ENCODE results near the gene RAB36.

The RAB36 gene

DNA sequence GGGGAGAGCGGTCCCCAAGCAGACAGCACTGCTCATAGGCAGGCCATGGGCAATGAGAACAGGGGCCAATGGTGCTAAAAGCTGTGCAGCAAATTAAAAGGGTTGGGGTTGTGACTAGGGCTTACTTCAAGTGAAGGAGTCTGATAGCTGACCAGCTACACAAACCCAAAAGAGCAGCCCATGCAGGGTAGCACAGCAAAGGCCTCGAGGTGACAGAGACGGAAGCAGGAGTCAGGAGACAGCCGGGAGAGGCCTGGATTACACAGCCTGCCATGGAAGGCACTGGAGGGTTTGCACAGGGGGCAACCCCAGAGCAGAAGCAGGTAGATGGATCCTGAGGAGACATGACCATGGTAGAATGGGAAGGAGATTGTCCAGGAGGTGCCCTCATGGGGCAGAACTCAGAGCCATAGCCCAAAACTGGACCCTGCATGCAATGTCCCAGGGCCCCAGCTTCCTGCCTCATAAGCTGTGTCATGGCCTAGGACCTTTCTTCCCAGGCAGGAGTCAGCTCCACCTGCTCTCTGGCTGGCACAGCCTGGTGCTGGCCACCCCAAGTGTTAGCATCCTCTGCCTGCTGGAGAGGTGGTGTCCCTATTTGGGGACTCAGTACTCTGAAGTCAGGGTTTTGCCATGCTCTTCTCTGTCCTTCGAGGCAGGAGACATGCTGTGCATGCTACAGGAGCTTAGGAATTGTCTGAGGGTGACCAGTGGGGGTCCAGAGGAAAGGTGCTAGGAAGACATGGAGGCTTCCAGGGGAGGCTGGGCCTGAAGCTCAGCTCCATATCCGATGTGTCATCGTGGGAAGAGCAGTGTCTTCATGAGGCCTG, 36.8 kb upstream of the RAB36 start:
- no peak for DNase-seq (ENCODE audit: low read depth in 2 of 2)

DNA sequence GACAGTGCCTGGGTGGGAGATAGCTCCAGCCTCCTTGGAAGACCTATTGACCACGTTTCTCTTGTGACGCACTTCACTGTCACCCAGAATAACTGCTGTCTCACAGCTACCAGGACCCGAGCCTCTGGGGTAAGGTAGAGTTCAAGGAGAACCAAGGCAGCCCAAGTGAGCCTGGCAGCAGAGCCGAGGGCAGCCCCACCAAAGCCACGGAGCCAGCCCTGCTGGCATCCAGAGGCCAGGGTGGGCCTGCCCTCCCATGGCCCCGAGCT, 36.3 kb upstream of the RAB36 start:
- DNase-seq (ENCODE audit: low read depth in 2 of 2): no peak

DNA sequence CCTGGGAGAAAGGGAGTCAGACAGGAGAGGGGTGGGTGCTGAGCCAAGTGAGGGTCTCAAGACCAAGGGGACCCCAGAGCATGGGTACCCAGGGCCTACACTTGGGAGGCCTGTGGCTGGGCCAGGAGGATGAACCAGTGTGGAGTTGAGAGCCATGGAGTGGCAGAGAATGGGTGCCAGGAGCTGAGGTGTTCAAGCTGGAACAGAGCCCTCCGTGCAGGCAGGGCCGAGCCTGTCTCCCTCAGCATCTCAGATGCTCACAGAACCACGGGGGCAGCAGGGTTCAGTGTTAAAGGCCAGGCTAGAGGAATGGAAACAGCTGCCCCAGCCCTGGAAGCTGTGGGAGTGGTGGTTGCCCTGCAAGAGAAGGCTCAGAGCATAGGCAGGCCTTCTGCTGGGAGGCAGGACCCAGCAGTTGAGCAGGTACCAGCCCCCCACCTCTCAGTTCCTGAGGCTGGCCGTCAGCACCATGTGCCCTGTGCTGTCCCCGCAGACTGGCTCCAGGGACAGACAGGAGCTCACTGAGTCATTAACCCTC, 35.8 kb upstream of the RAB36 start:
- no peak for DNase-seq (ENCODE audit: low read depth in 2 of 2)

DNA sequence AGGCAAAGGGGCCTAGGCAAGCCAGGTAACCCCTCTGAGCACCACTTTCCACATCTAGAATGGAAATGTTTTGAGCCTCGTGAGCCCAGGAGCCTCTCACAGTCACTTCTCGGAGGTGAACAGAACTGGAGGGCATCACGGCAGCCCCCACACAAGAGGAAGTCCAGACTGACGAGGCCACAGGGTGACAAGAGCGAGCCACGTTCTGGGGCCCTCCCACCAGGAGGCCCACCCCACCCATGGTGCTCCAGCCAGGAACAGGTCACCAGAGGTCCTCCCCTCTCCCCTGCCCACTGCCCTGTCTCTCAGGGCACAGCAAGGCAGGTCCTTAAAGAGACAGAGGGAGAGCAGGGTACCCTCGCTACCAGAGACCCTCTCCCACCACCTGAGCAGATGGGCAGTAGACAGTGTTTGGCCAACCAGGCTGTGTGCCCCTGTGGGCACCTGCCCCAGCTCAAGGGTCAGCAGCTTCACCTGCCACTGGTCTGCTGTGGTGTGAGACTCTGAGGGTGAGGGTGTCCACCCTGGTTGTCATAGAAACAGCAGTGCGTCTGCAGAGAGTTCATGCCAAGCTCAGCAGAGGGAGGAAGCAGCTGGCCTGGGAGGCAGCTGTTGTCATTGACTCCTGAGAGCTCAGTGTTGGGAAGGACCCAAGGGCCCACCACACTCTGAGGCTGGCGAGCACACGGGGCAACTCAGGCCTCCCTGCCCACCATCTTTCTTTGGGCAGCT, 34.9 kb upstream of the RAB36 start:
- no peak for DNase-seq (ENCODE audit: low read depth in 2 of 2)

DNA sequence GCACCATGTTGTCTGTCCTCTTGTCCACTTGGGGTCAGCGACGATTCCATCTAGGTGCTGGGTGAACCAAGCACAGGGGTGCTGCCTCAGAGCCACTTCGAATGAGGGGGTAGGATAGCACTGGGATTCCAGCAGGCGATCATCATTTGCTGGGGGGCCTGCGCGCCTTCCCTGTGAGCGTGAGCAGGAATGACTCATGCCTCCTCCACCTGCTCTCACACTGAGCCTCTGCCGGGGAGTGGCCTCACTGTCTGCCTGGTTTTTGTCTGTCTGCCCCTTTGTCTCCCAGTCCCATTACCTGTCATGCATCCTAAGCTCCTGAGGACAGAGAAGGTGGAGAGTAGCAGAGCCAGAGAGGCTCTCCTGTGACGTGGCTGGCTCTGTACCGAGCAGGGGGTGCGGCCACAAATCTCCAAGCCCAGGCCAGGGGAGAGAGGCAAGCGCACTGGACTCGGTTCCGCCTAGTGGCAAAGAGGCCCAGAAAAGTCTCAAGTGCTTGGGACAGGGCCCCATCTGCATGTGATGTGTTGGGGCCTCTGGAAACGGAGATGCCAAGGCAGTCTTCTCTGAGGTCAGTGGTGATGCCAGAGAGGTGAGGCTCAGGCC, 34.3 kb upstream of the RAB36 start:
- no peak for DNase-seq (ENCODE audit: low read depth in 2 of 2)

DNA sequence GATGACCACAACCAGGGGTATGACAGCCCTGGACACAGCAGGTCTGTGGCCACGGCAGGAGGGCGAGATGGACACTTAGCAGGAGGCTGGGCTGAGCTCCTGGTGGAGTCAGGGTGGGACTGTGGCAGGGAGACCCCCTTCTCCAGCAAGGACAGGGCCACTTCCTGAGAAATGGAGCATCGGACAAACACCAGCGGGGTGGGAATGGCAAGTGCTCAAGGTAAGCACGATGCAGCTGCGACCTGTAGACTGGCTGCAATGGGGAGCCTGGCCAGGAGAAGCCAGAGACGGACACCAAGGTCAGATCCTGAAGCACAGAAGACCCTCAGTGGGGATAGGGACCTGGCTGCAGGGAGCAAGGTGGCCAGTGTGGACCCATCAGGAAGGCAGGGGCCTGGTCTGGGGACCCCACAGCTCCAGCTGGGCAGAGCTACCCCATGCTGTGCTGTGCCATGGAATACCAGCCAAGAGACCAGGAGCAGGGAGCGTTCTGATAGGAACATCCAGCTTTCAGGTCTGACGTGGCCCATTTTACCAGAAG, 32.7 kb upstream of the RAB36 start:
- DNase-seq (ENCODE audit: low read depth in 2 of 2): no peak

DNA sequence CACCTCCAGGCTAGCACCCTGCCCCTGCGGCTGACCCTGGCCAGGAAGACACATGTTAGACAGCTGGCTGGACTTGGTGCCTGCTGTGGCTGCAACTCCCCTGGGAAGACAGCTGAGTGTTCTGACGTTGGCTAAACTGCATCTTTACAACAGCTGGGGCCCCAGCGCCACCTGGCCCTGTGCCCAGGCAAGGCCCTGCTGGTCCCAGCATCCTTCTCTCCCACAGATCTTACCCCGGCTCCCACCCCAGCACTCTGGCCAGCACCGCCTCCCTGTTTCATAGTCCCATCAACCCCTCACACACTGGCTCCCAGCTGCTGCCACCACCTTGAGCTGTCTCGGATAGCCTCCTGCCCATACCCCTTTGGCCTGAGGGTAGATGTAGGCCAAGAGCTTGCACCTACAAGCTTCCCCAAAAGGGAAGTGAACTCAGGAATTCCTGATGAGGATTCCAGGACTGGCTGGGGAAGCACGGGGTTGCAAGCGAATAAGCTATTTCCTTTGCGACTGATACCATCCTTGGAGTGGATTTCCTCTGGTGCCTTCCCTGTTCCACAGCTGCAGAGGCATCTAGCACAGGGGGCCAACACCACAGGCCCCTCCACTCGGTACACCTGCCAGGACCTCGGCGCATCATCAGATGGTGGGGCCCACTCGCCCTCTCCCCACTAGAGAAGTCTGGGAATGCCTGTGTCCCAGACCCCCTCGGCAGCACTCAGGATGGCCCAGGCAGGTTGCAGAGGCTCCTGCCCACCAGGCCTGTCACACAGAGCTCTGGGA, 32.0 kb upstream of the RAB36 start:
- DNase-seq (ENCODE audit: low read depth in 2 of 2): no peak

DNA sequence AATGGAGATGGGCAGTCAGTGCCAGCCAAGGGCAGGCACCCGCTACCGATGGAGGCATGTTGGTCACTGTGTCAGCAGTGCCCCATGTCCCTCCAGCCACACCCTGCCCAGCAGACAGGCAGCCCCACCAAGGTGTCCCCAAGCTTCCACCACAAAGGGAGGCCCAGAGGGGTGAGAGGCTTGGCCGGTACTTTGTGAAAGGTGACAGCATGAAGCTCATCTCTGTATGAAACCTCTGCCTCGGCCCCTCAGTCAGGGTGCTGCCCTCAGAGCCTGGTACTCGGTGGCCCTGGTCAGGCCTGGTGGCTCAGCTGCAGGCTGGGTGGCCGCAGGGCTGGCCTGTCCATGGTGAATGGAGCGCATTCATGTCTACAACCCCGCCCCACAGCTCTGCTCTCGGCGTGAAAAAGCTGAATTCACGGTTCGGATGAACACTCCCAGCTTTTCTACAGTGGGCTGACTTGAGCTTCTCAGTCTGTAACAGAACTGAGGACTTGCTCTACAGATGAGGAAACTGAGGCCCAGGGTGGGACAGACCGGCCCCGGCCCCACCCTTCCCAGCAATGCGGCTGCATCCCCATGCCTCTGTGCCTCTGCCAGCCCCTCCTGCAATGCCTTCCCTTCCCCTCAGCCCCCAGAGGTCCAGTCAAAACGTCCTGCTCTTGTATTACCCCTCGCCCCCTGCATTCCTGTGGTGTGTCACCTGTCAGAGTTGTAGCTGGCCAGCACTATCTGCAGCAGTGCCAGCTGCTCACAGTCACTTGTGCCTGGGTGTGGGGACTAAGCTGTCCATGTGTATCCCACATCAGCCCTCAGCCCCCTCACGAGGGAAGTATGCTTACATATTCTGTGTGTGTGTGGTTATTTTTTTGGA, 31.2 kb upstream of the RAB36 start:
- DNase-seq (ENCODE audit: low read depth in 2 of 2): no peak

DNA sequence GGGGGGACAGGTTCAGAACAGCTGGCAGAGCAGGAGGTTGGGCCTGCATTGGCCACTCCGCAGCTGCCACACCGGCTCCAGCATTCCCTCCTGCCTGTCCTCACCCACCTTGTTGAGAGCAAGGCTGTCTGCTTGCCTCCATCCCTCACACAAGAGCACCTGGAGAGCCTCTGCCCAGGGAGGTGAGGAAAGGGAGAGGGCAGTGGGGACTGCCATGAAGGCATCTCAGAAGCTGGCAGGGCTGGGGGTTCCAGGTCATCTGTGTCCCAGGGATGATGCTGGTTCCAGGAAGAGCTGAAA, 30.6 kb upstream of the RAB36 start:
- DNase-seq (ENCODE audit: low read depth in 2 of 2): no peak

DNA sequence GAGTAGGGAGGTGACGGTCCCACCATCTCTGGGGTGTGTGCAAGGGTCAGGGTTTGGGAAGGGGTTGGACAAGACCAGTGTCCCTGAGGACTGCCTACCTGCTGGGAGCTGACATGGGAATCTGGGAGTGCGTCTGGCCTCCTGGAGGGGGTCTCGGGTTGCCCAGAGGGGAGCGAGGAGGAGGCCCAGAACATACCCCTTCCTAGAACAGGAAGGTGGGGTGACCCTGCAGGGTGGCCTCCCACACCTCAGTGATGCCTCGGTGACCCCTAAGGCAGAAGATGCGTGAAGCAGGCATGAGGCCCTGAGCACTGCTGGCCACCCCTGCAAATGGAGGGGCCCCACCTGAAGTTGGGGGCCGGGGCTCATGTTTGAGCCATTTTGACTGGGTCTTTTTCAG, 29.9 kb upstream of the RAB36 start:
- DNase-seq (ENCODE audit: low read depth in 2 of 2): no peak

DNA sequence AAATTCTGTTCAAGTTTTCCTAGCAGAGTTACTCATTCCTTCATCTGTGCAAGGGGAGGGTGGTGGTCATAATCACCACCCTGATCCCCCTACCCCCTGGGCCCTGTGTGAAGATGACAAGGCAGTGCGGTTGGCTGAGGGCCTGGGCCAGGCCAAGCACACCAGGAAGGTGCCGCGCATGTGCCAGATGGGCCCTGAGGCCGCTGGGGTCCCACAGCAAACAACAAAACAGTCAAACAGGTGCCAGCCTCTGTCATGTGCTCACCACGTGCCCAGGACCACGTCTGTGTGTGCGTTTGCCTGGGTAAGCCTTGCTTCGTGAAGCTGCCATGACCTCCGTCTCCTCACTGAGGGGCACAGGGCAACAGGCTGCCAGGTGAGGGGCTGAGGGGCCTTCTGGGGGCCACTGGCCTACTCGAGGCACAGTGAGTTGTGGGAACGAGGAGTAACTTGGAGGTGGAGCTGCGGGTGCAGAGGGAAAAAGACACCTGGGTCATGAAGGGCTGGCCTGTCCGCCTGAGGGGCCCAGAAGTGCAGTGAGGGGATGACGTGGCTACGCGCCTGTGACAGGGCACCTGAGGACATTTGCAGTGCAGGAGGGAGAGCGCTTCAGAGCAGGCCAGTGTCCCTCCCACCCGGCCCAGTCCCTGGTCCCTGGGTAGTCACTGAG, 29.3 kb upstream of the RAB36 start:
- DNase-seq (ENCODE audit: low read depth in 2 of 2): no peak

DNA sequence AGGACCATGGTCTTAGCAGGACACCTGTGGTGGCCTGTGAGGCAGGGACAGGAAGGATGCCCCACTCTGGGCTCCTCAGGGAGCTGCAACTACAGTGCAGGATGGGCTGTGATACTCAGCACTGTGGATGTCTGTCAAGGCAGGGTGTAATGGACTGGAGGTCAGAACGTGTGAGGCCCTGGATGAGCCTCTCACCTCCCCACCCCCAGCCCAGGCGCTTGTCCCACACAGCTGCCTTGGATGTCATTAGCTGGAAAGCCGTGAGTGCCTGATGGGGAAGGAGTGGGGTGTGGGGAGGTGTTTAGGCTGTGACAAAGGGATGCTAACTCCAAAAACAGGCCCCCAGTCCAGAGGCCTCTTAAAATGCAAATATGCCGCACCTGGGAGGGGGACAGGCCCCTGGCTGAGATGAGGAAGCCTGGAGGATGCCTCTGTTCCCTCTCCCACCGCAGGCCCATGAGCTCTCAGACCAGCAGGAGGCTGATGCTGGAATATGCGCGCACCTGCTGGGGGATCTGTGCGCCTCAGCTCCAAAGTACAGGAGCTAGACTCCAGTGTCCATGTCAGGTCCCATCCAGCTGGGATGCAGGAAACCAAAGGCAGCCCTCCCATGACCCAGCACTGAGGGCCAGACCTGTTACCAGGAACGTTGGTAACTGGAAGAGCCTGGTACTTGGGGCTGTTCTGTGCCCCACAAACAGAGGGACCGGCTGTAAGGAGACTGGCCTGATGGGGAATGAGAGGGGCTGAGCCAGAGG, 28.6 kb upstream of the RAB36 start:
- DNase-seq (ENCODE audit: low read depth in 2 of 2): no peak

DNA sequence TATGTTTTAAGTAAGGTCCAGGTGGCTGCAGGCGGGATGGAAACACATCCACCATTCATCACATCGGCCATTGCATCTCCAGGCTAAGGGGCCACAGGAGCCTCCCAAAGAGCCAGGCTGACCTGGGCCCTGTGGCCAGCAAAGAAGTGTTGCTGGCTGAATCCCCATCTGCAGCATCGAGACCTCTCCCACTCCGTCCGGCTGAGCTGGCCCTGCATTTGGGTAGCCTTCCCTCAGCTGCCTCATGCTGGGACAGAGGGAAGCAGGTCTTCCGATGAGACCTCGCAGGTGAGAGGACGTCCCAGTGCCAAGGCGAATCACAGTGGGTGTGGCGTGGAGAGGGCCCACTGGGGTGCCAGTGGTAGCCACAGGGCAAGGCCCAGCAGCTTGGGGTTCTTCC, 28.0 kb upstream of the RAB36 start:
- no peak for DNase-seq (ENCODE audit: low read depth in 2 of 2)

DNA sequence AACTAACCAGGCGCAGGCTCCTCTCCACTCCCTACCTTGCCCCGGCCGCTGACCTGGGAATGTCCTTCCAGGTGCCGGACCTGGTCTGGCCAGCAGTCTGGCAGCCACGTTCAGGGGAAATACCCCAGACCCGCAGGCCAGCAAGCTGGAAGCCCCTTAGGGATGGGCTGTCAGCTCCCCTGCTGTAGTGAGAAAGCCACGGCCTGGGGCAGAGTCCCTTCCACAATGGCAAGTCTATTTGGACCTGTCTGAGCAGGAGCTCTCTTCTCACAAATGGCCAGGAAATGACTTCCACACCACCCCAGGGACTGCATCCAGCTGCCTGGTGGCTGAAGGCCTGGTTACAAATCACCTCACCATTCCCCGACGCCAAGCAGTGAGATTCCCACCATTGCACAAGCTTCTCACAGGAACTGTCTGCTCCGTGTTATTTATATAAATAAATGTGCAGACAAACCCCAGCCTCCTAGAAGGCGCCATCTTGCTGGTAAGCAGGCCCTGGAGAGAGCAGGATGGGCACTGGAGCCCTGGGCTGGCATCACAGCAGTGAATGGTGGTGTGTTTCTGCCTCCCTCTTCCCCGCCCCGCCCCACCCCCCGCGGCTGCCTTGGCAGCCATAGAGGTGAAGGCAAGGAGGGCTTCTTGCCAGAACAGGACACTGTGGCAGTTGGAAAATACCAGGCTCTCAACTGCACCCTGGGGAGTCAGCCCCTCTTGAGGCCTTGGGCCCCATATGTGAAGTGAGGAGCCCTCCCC, 27.2 kb upstream of the RAB36 start:
- DNase-seq (ENCODE audit: low read depth in 2 of 2): no peak

DNA sequence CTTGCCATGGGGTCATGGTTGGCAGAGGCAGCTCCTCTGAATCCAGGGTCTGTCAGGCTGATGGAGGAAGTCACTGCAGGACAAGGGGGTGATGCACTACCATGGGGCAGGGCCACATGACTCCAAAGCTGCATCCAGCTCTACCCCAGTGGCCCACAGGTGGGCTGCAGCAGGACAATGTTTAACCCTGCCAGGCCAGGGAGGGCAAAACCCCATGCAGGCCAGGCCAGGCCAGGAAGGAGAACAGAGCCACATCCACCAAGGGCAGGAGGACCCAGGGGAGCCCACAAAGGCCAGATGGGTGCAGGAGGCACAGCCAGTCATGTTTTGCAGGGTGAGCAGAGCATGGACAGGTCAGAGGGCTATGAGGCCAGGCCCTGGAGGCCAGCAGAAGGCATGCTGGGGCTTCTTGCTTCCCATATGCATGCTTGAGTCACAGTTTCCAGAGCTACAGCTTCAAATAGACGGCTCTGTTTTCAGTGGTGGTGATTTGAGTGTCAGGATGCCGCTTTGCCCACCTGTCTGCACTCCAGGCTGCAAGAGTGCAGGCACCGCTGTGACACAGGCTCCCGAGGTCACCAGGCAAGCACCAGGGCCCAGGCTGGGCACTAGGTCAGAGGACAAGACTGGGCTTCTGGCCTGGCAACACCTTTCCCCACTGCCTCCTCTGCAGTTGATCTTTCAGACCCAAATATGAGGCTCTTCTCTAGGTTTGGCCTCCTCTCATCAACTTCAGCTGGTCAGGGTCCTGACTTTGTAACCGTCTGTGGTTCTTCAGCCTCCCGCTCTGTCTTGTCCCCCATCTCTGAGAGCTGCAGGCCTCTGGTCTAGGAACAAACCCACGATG, 26.4 kb upstream of the RAB36 start:
- DNase-seq (ENCODE audit: low read depth in 2 of 2): no peak

DNA sequence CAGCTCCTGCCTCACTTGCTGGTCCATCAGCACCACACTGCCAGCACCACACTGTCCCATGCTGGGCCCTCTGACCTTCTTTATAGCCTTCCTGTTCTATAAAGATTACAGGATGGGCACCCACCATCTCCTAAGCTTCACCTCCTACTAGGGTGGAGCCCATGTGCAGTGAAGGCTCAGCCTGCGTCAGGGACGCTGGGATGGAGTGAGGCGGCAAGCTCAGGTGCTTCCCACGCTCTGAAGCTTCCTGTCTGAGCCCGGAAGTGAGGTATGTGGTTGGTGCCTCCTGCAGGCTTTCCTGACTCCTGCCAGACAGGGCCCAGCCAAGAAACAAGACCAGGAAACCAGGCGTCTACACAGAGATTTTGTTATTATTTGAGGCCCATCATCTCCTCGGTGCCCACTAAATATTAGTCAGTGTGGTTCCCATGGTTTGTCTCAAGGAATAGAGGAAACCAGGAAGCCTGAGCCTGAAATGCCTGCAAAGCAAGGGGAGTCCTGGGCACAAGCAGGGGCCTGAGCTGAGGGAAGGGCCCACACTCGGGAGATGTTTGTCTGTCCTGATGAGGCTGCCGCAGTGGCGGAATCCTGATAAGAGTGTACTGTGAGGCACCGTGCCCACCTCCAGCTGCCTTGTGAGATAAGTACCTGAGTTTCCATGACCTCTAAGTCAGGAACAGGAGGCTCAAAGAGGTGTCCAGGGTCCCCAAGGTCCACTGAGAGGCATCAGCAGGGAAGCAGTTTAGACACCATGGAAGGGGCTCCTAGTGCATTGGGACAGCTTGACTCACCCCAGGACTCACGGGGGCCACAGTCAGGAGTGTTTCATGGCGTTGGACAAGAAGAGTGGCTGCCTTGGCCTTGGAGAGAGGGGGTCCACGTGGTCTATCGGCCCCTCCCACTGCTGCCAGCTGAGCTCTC, 25.5 kb upstream of the RAB36 start:
- DNase-seq (ENCODE audit: low read depth in 2 of 2): peak; percentile 28 to 44

DNA sequence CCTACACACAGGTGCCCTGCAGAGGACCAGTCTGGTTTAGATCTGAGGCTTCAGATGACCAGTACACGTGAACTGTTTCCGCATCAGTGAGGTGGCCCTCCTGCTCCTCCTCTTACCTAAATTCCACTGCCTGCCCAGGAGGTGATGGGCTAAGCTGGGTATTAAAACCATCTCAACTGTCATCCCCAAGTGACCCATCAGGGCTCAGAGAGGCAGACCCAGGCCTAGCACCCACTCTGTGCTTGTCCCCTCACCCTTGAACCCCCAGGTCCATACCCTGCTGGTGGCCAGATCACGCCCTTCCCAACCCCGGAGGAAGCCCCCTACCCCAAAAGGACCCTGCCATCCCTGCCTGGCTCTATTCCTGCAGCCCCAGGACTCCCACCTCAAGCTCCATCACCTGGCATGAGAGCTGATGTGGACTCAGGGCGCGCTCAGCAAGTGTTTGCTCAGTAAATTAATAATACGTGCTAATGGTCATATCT, 24.8 kb upstream of the RAB36 start:
- no peak for DNase-seq (ENCODE audit: low read depth in 2 of 2)

Measured in stimulated activated CD4-positive, alpha-beta T cell treated with anti-CD3 and anti-CD28 coated beads, Interleukin-4, amount 100 ng/mL, for 48 hours (primary cell).